Muscle of leg (tissue), 11 donors: ENCODE results near the gene HSPA2. TPM values are rescaled to one million over a fixed set of nuclear protein-coding genes. Genes with fewer than 3 reads are reported as not detected.

Source experiments
- DNase-seq: peaks from one replicate; pipeline ENCODE4 v3.0.0; 2013
- H3K27ac ChIP-seq: one replicate; pipeline ENCODE4 v1.5.1; 2013; ENCODE audit warnings: mild to moderate bottlenecking, low read length, control low read depth
- H3K27me3 ChIP-seq: one replicate; pipeline ENCODE4 v1.6.1; 2013; ENCODE audit warnings: low read length; ENCODE audit not compliant: control insufficient read depth, insufficient read depth
- H3K36me3 ChIP-seq: one replicate; pipeline ENCODE4 v1.6.1; 2013; ENCODE audit warnings: low read length; ENCODE audit not compliant: control insufficient read depth, insufficient read depth
- H3K4me1 ChIP-seq: one replicate; pipeline ENCODE4 v1.6.1; 2013; ENCODE audit warnings: low read length; ENCODE audit not compliant: control insufficient read depth, insufficient read depth
- H3K4me3 ChIP-seq: one replicate; pipeline ENCODE4 v1.5.1; 2013; ENCODE audit warnings: low read length, control low read depth
- H3K9me3 ChIP-seq: replicated peaks from 2 replicates; pipeline ENCODE4 v1.6.1; 2013; ENCODE audit warnings: low read depth, low read length; ENCODE audit not compliant: control insufficient read depth
- whole genome bisulfite sequencing: methylation state at CpG from one replicate; pipeline ENCODE4 v1.1.5; 2013; ENCODE audit warnings: missing lambda C conversion rate; ENCODE audit not compliant: insufficient coverage; 5-methylcytosine and 5-hydroxymethylcytosine counted together
- polyA plus RNA-seq, 8 donors: library from polyadenylated mRNA; unstranded; fragments of 120-200 nt; gene quantifications; one replicate each; pipeline versions ENCODE4 v1.2.1 to v1.2.3, GENCODE V29; 2013; ENCODE audit warnings: inconsistent platforms in 1 of 8, low replicate concordance in 1 of 8; ENCODE audit not compliant: insufficient read length in 8 of 8, insufficient read depth in 1 of 8
- total RNA-seq: library from RNA; stranded (reverse); fragments of 120-200 nt; gene quantifications from one replicate; pipeline ENCODE4 v1.2.4, GENCODE V29; 2013

Gene HSPA2
- total and polyA plus RNA-seq, 9 donors, result 6.8 to 34.4 (median 9.1) TPM

DNA sequence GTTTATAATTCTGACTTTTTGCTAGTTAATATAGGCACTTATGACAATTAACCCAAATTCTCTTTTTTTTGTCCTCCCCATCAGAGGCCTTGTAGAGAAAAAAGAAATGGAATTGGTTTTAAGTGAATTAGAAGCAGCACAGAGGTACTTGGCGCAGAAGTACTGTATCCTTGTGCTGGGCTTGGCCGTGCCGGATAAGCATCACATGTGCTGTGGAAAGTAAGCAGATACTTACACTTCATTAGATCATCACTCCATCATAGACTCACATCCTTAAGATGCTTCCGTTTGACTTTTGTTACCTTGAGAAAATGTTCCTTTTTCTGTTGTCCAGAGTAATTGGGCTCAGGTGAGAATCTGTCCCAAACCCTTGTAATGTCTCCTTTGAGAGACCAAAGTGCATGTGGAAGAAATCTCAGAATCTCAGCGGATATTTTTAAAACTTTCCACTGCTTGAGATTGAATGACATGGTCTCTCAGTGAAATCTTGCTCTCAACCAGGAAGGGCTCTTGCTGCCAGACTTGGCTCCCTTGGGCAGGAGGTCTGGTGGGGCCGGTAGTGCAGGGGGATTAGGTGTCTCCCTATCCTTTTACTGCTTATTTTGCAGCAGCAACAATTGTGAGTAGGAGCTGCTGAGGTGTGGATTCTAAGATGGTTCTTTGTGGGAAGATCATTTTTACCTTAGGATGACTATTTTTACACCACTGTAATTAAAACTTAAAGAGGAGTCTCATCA is 34.0 kb downstream of the HSPA2 start:
- peaks cover 10% of the 10 kb centered on the region for H3K4me1 ChIP-seq
- no peak overlapping the region for H3K4me3 ChIP-seq
- WGBS, result 22% methylated on average over 2 of the region's 6 CpGs
- H3K9me3 ChIP-seq, result no peaks in the 10 kb centered on the region
- H3K36me3 ChIP-seq, result no peaks in the 10 kb centered on the region
- DNase-seq, result peak; percentile 82
- H3K27ac ChIP-seq, result peak overlapping the region; percentile 49
- H3K27me3 ChIP-seq, result no peaks in the 10 kb centered on the region

DNA sequence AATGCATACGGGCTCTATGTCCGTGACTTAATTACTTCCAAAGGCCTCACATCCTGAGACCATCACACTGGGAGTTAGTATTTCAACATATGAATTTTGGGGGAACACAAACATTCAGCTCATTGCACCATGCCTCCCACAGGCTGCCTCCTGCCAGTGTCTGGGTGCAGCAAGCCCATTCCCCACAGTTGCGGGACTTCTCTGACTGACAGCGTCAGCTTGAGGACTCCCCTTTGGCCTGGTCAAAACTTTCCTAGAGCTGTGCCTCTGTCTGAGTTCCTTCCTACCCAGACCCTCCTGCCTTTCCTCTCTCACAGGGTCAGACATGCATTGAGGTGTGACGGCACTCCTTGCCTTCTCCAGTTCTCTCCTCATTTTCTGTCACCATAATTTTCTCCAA is 36.7 kb downstream of the HSPA2 start:
- WGBS, result 97% methylated on average over 3 of the region's 5 CpGs
- peaks cover 10% of the 10 kb centered on the region for H3K4me1 ChIP-seq
- H3K36me3 ChIP-seq, result no peaks in the 10 kb centered on the region
- no peaks in the 10 kb centered on the region for H3K9me3 ChIP-seq
- no peaks in the 10 kb centered on the region for H3K27me3 ChIP-seq
- H3K4me3 ChIP-seq, result no peak overlapping the region
- no peak overlapping the region for H3K27ac ChIP-seq
- DNase-seq, result no peak

DNA sequence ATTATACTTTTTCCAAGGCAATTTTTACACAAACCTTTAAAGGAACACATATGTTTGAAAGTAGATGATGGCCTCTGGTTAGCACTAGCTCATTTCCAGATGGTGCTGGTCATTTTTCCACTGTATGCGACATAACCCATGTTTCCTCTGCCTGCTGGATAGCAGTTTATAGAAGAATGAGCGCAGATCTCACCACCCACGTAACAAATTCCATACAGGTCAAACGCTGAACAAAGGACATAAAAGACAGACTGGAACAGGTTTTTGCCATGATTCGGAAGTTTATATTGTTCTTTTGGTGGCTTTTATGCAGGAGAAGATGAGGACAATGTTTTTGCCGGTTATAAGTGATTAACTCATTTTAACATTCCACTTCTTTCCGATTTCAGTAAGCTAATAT is 39.9 kb downstream of the HSPA2 start:
- 40% methylated on average over 1 of the region's 7 CpGs for WGBS
- H3K9me3 ChIP-seq, result no peaks in the 10 kb centered on the region
- no peak overlapping the region for H3K4me3 ChIP-seq
- peaks cover 2% of the 10 kb centered on the region for H3K4me1 ChIP-seq
- H3K36me3 ChIP-seq, result no peaks in the 10 kb centered on the region
- DNase-seq, result peak; percentile 79
- H3K27ac ChIP-seq, result peak overlapping the region; percentile 38
- no peaks in the 10 kb centered on the region for H3K27me3 ChIP-seq

DNA sequence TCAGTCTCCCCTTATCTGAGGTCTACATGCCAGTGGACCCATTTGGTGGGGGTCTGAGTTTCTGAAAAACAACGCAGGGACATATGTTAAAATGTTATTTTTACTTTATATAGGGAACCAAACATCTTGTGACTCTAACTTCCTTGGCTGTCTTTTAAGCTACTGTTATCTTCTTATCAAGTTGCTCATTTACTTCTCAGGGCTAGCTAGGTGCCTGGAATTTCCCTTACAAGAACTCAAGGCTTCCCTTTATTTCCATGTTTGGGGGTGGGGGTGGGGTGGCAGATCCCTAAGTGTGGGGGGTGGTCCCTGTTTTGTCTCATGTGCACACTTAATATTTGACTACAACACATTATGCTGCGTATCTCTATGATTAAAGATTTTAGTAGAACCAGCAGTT is 40.8 kb downstream of the HSPA2 start:
- no CpG with 5 or more reads among the region's 2 CpGs for WGBS
- DNase-seq, result no peak

DNA sequence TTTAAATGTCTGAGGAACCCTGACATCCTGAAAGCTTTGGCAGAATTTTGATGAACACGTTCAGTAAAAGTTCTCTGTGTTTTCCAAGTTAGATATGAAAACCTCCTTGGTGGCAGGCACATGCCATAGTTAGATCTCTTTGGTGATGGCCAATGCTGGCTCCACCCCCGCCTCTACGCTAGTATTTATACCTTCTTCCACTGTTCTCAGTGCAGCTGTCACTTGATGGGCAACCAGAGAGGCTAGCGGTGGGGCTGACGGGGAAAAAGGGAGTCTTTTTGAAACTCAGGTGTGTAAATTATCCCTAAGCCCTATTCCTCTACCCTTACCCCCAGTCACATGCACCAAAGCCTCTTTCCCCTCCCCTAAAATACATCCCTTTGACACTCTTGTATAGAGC is 41.3 kb downstream of the HSPA2 start:
- Histone ChIP-seq H3K36me3 (no peaks in the 10 kb centered on the region), H3K9me3 (no peaks in the 10 kb centered on the region), H3K27me3 (no peaks in the 10 kb centered on the region), H3K4me1 (peaks cover 2% of the 10 kb centered on the region), H3K4me3 (no peak overlapping the region), H3K27ac (no peak overlapping the region)
- DNase-seq, result no peak
- 0% methylated on average over 1 of the region's 5 CpGs for WGBS

More for the DNA sequence above, 40.8 kb downstream of the HSPA2 start:
- no peak overlapping the region for H3K27ac ChIP-seq
- no peaks in the 10 kb centered on the region for H3K27me3 ChIP-seq
- peaks cover 2% of the 10 kb centered on the region for H3K4me1 ChIP-seq
- H3K4me3 ChIP-seq, result no peak overlapping the region
- H3K36me3 ChIP-seq, result no peaks in the 10 kb centered on the region
- H3K9me3 ChIP-seq, result no peaks in the 10 kb centered on the region

DNA sequence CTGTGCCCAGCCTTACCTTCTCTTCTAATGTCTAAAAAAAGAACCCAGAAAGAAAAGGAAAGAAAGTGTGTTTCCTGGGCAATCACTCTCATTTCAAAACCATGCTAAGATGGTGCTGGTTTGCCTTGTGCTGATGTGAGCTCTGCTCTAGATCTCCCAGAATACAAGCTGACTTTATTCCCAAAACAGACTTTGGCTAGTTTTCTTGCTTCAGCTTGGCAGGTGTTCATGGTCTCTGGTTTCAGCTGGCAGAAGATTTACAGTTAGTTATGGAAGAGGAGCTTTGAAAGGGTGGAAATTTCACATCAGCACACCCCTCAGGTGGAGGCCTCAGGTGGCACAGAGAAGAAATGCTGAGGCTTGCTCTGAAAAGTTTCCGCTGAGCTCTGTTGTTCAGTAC is 43.6 kb downstream of the HSPA2 start:
- DNase-seq, result peak; percentile 54
- whole genome bisulfite sequencing, result no CpG with 5 or more reads among the region's 1 CpG
- Histone ChIP-seq H3K9me3 (no peaks in the 10 kb centered on the region), H3K4me3 (no peak overlapping the region), H3K27me3 (no peaks in the 10 kb centered on the region), H3K4me1 (peaks cover 2% of the 10 kb centered on the region), H3K27ac (no peak overlapping the region), H3K36me3 (no peaks in the 10 kb centered on the region)

DNA sequence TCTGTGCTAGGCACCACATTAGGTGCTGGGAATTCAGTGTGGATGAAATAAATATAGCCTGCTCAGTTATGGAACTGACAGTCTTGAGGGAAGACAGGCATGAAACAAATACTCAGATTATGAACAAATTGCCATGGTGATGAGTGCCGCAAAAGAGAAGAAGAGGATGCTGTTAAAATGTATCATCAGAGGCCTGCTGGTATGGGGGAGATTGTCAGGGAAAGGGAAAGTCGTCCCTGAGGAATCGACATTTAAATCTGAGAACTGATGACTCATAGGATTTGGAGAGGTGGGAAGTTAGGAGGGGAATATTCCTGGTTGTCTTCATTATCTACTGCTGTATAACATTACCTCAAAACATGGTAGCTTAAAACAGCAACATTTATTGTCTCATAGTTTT is 51.3 kb downstream of the HSPA2 start:
- Histone ChIP-seq H3K27me3 (no peaks in the 10 kb centered on the region), H3K27ac (no peak overlapping the region), H3K36me3 (no peaks in the 10 kb centered on the region), H3K4me1 (no peaks in the 10 kb centered on the region), H3K9me3 (no peaks in the 10 kb centered on the region), H3K4me3 (no peak overlapping the region)
- DNase-seq, result no peak
- 70% methylated on average over 2 of the region's 3 CpGs for WGBS

Other genes starting within 250 kb of the HSPA2 start
- 0.13 TPM for gene ESR2, start 246.4 kb upstream of the HSPA2 start, total RNA-seq
- under 1 TPM; 0.15 to 0.64 (median 0.34) TPM for gene ESR2, start 246.4 kb upstream of the HSPA2 start, polyA plus RNA-seq
- gene MTHFD1, start 152.4 kb upstream of the HSPA2 start, total RNA-seq, result 21.2 TPM
- gene MTHFD1, start 152.4 kb upstream of the HSPA2 start, polyA plus RNA-seq, result 10 to 100 TPM; 40.0 to 52.9 (median 46.9) TPM
- 0.27 TPM for gene AKAP5, start 75.2 kb upstream of the HSPA2 start, total RNA-seq
- under 1 TPM; 0.22 to 0.64 (median 0.55) TPM for gene AKAP5, start 75.2 kb upstream of the HSPA2 start, polyA plus RNA-seq
- 6.1 TPM for gene ZBTB25, start 36.9 kb upstream of the HSPA2 start, total RNA-seq
- gene ZBTB25, start 36.9 kb upstream of the HSPA2 start, polyA plus RNA-seq, result 1 to 10 TPM; 4.8 to 8.6 (median 7.2) TPM
- gene ZBTB1, start 36.0 kb upstream of the HSPA2 start, total RNA-seq, result 34.8 TPM
- gene ZBTB1, start 36.0 kb upstream of the HSPA2 start, polyA plus RNA-seq, result 10 to 100 TPM; 24.1 to 42.4 (median 31.7) TPM
- gene PPP1R36, start 9.2 kb downstream of the HSPA2 start, total RNA-seq, result 0.31 TPM
- gene PPP1R36, start 9.2 kb downstream of the HSPA2 start, polyA plus RNA-seq, result under 1 TPM; 0.29 to 0.83 (median 0.49) TPM
- 24.7 TPM for gene PLEKHG3, start 163.7 kb downstream of the HSPA2 start, total RNA-seq
- gene PLEKHG3, start 163.7 kb downstream of the HSPA2 start, polyA plus RNA-seq, result 10 to 100 TPM; 17.6 to 34.3 (median 26.9) TPM